Stimulated activated CD4-positive, alpha-beta T cell treated with anti-CD3 and anti-CD28 coated beads, Interleukin-2, amount 100 ng/mL, for 24 hours (primary cell): ENCODE measurements around the gene QPCTL.

Experiments
- DNase-seq, 2 donors: peaks; one replicate each; pipeline ENCODE4 v3.0.0-alpha.2; 2020

The QPCTL gene

GRCh38 chr19:45692187-45693105 is at the start of gene QPCTL:
TSS of gene QPCTL (plus strand) at chr19:45692666. CDS start at chr19:45692704, 38 bp downstream.
- peak; percentile 96 to 97 for DNase-seq

- DNase-seq = peak; percentile 97 to 98
Observed at GRCh38 chr19:45643024-45643926, 49.2 kb upstream of the QPCTL start.

DNA sequence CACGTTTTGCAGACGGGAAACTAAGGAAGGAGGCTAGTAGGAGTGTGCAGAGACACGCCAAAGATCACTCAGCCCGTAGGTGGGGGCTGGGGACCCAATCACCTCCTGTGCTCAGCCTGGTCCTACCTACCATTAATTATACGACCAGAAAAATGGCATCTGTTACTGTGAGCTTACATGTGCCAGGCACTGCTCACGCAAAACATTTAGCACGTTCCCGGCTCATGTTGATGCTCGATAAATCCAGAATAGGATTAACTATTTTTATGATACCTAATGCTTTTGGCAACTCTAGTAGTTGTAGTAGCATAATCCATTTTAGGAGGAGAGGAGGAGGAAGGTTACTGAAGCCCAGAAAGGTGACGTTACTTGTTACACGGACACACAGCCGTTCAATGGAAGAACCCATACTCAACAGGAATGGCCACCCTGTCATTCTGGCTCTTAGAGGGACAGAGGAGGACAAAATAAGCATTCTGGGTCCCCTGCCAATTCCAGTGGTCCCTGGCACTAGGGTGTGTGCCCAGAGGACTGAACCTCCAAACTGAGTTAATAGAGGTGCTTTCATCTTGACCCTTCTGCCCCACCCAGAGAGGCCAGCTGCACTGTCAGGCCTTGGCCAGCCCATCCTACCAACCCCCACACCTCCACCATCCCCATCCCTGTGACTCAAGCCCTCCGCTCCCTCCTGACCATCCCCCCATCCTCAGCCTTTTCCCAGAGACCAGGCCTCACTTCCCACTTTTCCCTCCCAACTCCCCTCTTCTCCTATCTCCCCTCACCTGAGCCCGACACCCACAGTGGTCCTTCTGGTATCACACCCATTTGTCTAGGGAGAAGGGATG is 48.3 kb upstream of the QPCTL start:
- DNase-seq = no peak

DNA sequence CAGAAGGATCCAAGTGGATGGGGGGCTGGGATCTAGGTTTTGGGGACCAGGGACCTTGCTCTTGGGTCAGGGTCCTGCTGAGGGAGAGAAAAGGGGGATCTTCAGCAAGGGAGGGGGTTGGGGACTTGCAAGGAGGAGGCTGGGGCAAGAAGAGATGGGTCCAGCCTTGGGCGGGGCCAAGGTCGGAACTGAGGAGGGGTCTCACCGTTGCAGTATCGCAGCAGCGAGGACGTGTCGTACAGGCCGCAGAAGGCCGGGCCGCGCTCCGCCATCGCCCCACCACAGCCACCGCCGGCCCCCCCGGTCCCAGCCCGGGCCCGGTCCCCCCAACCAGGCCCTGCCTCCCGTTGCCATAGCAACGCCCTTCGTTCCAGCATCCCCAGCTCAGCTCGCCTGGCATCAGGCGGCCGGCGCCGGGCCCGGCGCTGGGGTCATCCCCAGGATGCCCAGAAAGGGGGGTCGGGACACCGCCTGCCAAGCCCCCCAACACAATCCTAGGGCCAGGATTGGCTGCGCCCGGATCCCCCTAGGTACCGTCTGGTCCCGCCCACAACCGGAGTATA is 47.3 kb upstream of the QPCTL start:
- no peak for DNase-seq

DNA sequence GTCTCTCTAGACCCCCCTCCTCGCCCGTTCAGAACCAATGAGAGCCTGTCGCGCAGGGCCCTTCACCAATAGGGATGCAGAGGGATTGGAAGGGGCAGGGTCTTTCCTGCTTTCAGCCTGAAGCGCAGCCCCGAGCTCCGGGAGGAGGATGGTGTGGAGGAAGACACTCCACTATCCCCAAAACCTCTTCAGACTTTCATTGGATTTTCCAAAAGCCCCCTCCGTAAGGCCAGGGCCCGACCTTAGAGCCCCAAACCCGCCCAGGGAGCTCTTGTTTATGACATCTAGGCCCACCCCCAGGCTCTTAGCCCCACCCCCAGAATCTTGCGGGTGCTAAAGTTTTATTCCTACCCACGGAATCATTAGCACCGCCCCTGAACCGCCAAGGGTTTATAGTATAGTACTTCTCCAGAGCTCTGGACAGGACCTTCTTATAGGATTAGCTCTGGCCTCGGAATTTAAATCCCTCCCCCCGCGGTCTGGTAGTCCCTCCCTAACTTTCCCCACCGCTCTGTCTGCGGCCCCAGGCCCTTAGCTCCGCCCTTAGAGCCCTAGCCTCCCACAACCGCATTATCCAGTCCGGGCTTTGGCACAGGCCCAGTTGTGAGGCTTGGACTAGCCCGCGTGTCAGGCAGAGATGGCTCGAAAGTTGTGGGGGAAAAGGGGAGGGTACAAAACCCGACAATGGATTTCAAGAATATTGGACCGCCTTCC is 46.7 kb upstream of the QPCTL start:
- peak; percentile 83 to 84 for DNase-seq

- no peak for DNase-seq
Observed at GRCh38 chr19:45646345-45646698, 46.1 kb upstream of the QPCTL start.

- no peak for DNase-seq
Observed at GRCh38 chr19:45650722-45651121, 41.7 kb upstream of the QPCTL start.

DNA sequence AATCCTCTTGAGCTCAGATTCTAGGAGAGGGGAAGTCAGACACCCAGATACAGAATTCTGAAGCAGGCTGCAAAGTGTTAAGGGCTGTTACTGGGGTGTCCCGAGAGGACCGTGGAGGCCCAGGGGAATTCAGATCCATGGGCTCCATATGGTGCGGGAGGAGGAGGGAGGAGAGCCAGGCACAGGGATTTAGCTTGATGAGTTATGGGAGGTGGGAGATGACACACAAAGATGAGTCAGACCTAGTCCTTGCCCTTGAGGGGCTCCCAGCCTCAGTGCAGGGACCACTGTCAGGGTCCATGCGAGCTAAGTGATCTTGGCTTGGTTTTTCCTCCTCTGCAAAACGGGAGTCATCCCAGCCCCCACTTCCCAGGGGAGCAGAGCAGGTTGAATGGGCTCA is 38.8 kb upstream of the QPCTL start:
- no peak for DNase-seq

DNA sequence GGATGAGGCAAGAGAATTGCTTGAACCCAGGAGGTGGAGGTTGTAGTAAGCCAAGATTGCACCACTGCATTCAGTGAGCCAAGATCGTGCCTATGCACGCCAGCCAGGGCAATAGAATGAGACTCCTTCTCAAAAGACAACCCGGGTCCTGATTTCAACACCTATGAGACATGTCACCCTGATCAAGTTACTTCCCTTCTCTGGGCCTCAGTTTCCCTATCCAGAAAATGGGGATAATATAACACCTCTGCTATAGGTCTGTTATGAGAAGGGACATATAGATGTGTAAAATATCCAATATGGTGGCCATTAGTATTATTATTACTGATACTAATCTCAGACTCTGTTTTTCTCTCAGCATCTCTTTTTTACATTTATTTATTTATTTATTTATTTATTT is 37.4 kb upstream of the QPCTL start:
- no peak for DNase-seq

- DNase-seq = no peak
Observed at GRCh38 chr19:45657520-45658167, 34.8 kb upstream of the QPCTL start.

DNA sequence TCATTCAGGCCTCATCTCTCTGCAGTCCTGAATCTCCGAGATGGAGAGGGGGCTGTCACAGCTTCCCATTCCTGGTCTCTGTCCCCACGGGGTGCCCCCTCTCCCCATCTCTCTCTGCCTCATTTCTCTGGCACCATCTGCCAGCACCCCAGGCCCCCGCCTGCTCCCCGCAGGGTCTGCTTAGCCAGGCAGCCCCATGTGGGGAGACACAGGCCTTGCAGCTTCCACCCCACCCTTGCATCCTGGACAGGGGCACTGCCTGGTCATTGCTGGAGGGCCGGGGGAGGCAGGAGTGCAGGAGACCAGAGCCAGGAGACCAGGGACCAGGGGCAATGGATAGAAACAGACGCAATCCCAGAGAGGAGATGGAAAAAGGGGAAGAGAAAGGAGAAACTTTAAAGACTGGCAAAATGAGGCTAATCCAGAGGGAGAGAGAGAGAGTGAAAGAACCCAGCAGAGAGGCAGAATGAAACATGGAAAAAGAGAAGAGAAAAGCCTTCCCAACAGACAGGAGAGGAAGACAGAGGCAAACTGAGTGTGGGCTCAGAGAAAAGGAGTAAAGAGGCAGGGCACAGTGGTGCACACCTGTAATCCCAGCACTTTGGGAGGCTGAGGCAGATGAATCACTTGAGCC is 33.3 kb upstream of the QPCTL start:
- DNase-seq = no peak

DNA sequence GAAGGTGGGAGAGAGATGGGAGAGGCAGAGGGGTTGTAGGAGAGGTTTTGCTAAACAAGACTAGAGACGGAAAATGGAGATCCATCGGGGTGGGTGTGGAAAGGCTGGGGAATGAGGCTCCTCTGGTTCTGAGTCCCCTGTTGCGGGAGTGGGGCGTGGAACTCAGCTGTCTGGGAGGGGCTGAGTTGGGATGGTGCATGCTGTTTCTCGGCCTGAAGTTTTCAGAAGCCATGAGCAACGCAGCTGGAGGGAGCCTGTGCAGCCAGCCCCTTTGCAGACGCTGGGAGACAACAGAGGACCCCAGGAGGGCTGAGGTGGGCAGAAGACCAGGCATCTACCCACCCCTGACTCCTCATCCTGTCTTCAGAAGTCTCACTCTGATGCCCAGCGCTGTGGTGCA is 31.8 kb upstream of the QPCTL start:
- DNase-seq = no peak

GRCh38 chr19:45663800-45664199 is 28.7 kb upstream of the QPCTL start:
- DNase-seq = no peak

DNA sequence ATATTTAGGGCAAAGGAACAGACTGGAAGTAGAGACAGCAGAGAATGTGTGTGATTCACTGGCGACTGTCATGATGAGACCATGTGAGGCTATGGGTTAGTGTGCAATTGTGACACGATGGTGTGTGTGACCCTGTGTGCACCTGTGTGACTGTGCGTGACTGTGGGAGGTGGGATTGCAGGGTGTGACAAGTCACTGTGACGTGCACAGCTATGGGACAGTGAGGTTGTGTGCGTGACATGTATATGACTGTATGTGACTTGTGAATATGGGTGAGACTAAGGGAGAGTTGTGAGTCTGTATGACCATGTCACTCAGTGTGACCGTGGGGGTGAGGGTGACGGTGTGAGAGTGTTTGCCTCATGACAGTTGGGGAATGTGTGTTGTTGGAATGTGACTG is 27.9 kb upstream of the QPCTL start:
- DNase-seq = no peak

- DNase-seq = peak; percentile 75 to 80
Observed at GRCh38 chr19:45667620-45668341, 24.7 kb upstream of the QPCTL start, which contains the start of gene GIPR. TSS of gene GIPR (plus strand) at chr19:45668221. CDS start at chr19:45669521, 1,300 bp downstream.

- DNase-seq = peak; percentile 39 to 44
Observed at GRCh38 chr19:45668342-45668871, 24.1 kb upstream of the QPCTL start.

DNA sequence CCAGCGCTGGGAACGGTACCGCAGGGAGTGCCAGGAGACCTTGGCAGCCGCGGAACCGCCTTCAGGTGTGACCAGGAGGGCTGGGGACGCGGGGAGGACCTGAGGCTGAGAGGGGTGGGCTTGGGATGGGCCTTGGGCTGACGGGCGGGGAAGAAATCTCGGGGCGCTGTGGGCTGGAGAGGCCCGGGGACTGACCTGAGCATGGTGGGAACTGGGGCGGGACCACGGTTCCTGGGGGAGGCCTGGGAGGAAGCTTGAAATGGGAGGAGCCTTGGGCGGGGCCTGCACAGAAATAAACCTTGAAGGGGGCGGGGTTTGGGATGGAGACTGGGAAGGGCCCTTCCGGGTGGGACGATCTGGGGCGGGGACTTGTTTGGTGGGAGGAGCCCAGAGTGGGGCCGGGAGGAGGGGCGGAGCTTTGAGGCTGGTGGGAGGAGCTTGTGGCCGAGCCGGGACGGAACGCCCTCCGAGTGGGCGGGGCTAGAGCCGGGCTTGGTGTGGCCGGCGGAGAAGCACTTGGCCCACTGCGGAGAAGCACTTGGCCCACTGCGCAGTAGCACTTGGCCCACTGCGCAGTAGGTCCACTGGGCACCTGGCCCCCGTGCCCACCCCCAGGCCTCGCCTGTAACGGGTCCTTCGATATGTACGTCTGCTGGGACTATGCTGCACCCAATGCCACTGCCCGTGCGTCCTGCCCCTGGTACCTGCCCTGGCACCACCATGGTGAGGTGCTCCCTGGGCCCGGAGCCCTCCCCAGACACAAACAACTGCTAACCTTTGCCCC is 21.6 kb upstream of the QPCTL start:
- DNase-seq = peak; percentile 53 to 75

GRCh38 chr19:45674946-45675345 is 17.5 kb upstream of the QPCTL start:
- DNase-seq = no peak

GRCh38 chr19:45676851-45677263 is 15.6 kb upstream of the QPCTL start:
- peak; percentile 43 to 56 for DNase-seq
